Suprapubic skin (tissue), 3 donors: ENCODE data around the gene ACTG1.

Experiments used
- EP300 ChIP-seq: sonication (generic); formaldehyde crosslinking; IDR thresholded peaks from one replicate; pipeline ENCODE4 v1.6.1; 2017; ENCODE audit warnings: antibody characterized with exemption
- POLR2A ChIP-seq, 2 donors: fragments of 450-650 bp; IDR thresholded peaks; one replicate each; pipeline ENCODE4 v1.6.1; 2017; ENCODE audit warnings: antibody characterized with exemption in 2 of 2, mild to moderate bottlenecking in 2 of 2, moderate library complexity in 2 of 2
- TF ChIP-seq, protein P1 (sequence below), 2 donors: fragments of 200-600 bp in 1 of 2; fragments of 450-650 bp in 1 of 2; sonication (generic) in 1 of 2; IDR thresholded peaks; one replicate each; pipeline ENCODE4 v1.5.1; 2016 to 2019; ENCODE audit warnings: antibody characterized with exemption in 2 of 2, mild to moderate bottlenecking in 1 of 2, moderate library complexity in 1 of 2

DNA sequence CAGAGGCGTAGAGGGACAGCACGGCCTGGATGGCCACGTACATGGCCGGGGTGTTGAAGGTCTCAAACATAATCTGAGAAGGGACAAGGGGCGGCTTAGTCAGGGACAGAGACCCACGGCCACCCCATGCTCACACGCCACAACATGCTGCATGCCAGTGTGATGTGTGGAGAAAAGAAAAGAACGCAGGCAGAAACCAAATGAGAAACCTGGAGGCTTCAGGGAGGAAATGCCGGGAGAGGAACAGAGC lies 1.1 kb downstream of the ACTG1 start:
- TF ChIP-seq, protein P1, sequence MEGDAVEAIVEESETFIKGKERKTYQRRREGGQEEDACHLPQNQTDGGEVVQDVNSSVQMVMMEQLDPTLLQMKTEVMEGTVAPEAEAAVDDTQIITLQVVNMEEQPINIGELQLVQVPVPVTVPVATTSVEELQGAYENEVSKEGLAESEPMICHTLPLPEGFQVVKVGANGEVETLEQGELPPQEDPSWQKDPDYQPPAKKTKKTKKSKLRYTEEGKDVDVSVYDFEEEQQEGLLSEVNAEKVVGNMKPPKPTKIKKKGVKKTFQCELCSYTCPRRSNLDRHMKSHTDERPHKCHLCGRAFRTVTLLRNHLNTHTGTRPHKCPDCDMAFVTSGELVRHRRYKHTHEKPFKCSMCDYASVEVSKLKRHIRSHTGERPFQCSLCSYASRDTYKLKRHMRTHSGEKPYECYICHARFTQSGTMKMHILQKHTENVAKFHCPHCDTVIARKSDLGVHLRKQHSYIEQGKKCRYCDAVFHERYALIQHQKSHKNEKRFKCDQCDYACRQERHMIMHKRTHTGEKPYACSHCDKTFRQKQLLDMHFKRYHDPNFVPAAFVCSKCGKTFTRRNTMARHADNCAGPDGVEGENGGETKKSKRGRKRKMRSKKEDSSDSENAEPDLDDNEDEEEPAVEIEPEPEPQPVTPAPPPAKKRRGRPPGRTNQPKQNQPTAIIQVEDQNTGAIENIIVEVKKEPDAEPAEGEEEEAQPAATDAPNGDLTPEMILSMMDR (IDR thresholded peaks at IDR 0.05) = no peak
- TF ChIP-seq POLR2A (IDR thresholded peaks at IDR 0.05) (no peak), EP300 (no peak)
